ENCODE results near the gene ZNF48. TPM values are rescaled to one million over a fixed set of nuclear protein-coding genes. Genes with fewer than 3 reads are reported as not detected.

The ZNF48 gene
- total RNA-seq, 1 experiment from 2014 or later: 57.3 TPM

GRCh38 chr16:30348113-30348512 lies 47.1 kb upstream of the ZNF48 start:
- WGBS (ENCODE audit: extremely low coverage, insufficient read length, low lambda C conversion rate): no CpG with 5 or more reads among the region's 8 CpGs
- no peak for TF ChIP-seq CTCF (conservative IDR thresholded peaks at IDR 0.05)
- peaks cover 17 to 38% (median 31%) of the 10 kb centered on the region in 3 experiments; a peak in 6 of 7 replicates for H3K36me3 Mint-ChIP-seq (ENCODE audit: insufficient read depth in 1 of 3, low read depth in 3 of 3)

More at GRCh38 chr16:30348113-30348512, 47.1 kb upstream of the ZNF48 start:
- H3K27me3 Mint-ChIP-seq (ENCODE audit: low read depth): no peaks in the 10 kb centered on the region; the same call in 1 of the 2 replicates
- no peak overlapping the region for H2AFZ ChIP-seq (ENCODE audit: low read length)
- H3K4me1 ChIP-seq (ENCODE audit: insufficient read depth, low read length): no peaks in the 10 kb centered on the region
- no peak overlapping the region for H3K4ac ChIP-seq (ENCODE audit: low read depth, low read length)
- H4K20me1 ChIP-seq (ENCODE audit: control insufficient read depth, insufficient read depth, insufficient read length): no peaks in the 10 kb centered on the region
- no peak overlapping the region for H3K4me2 ChIP-seq (ENCODE audit: insufficient read depth, insufficient read length, low read length)
- no peak overlapping the region for H2BK15ac ChIP-seq (ENCODE audit: low read depth, low read length)
- no peak overlapping the region for H2BK5ac ChIP-seq (ENCODE audit: insufficient read length, low read length)
- no peak overlapping the region for H3K14ac ChIP-seq (ENCODE audit: insufficient read depth, low read length)
- H3K27ac ChIP-seq (ENCODE audit: insufficient read length, low read depth, low read length): no peak overlapping the region
- H3K18ac ChIP-seq (ENCODE audit: insufficient read length, low read depth, low read length): no peak overlapping the region
- H3T11ph ChIP-seq (ENCODE audit: low read length): no peak overlapping the region
- no peaks in the 10 kb centered on the region for H3K27me3 ChIP-seq (ENCODE audit: insufficient read depth, low read length)
- no peak overlapping the region for H3K56ac ChIP-seq (ENCODE audit: insufficient read length, low read depth, low read length)
- H2AK5ac ChIP-seq (ENCODE audit: insufficient read length, low read length): no peak overlapping the region
- no peaks in the 10 kb centered on the region for H3K4me1 Mint-ChIP-seq
- no peaks in the 10 kb centered on the region for H3K9me3 Mint-ChIP-seq
- H3K9me3 ChIP-seq (ENCODE audit: control insufficient read depth, low read depth, low read length): no peaks in the 10 kb centered on the region
- H3K79me1 ChIP-seq (ENCODE audit: insufficient read depth, low read depth, low read length, poor library complexity, severe bottlenecking): no peaks in the 10 kb centered on the region
- no peak overlapping the region for H2BK120ac ChIP-seq (ENCODE audit: low read depth, low read length, poor library complexity, severe bottlenecking)
- H3K27ac Mint-ChIP-seq: no peak overlapping the region
- H3K23ac ChIP-seq (ENCODE audit: insufficient read length, low read depth, low read length): no peak overlapping the region
- no peak overlapping the region for H3K4me3 Mint-ChIP-seq
- H4K91ac ChIP-seq (ENCODE audit: insufficient read length, low read depth, low read length): no peak overlapping the region
- H2BK20ac ChIP-seq (ENCODE audit: low read depth, low read length, poor library complexity, severe bottlenecking): no peak overlapping the region
- H3K79me2 ChIP-seq (ENCODE audit: insufficient read depth, low read length): no peaks in the 10 kb centered on the region
- no peak overlapping the region for H4K8ac ChIP-seq (replicated peaks; ENCODE audit: insufficient read length, low read depth, low read length)
- no peak overlapping the region for H2BK12ac ChIP-seq (ENCODE audit: insufficient read length, low read depth, low read length)
- H3K9ac ChIP-seq (ENCODE audit: extremely low read depth, insufficient read length, low read length): no peak overlapping the region
- H3K23me2 ChIP-seq (ENCODE audit: insufficient read length, low read depth, low read length, poor library complexity, severe bottlenecking): no peaks in the 10 kb centered on the region
- DNase-seq: no peak
- no peak overlapping the region for H4K5ac ChIP-seq (ENCODE audit: insufficient read length, low read depth, low read length)
